Right lobe of liver (tissue), 6 donors: Measurements from ENCODE around the gene MACROD2. TPM values are rescaled to one million over a fixed set of nuclear protein-coding genes. Genes with fewer than 3 reads are reported as not detected.

Source experiments
- ATAC-seq, 4 donors: fragments of 200-7000 bp; cut with Tn5 transposase; one replicate each; pipeline ENCODE4 v1.9.1; 2020; ENCODE audit warnings: mild to moderate bottlenecking in 4 of 4, moderate library complexity in 4 of 4
- DNase-seq, 3 donors: peaks; one replicate each; pipeline ENCODE4 v3.0.0-alpha.2; 2020
- H3K27ac ChIP-seq, 3 donors: fragments of 200-600 bp; one replicate each; pipeline ENCODE4 v1.8.0; 2022
- H3K27me3 ChIP-seq, 2 donors: fragments of 200-600 bp; one replicate each; pipeline ENCODE4 v1.8.0; 2022
- H3K36me3 ChIP-seq, 4 donors: fragments of 200-600 bp; sonication (generic) in 1 of 4; one replicate each; pipeline versions ENCODE4 v1.5.1 to v1.8.0; 2017 to 2022; ENCODE audit warnings: control low read depth in 1 of 4
- H3K4me1 ChIP-seq, 4 donors: fragments of 200-600 bp; sonication (generic) in 1 of 4; one replicate each; pipeline versions ENCODE4 v1.5.1 to v1.8.0; 2017 to 2022; ENCODE audit warnings: control low read depth in 1 of 4
- H3K4me3 ChIP-seq, 3 donors: fragments of 200-600 bp; one replicate each; pipeline ENCODE4 v1.8.0; 2022
- H3K9me3 ChIP-seq, 4 donors: fragments of 200-600 bp; sonication (generic) in 1 of 4; one replicate each; pipeline versions ENCODE4 v1.5.1 to v1.8.0; 2017 to 2022; ENCODE audit warnings: control low read depth in 1 of 4
- POLR2A ChIP-seq: fragments of 450-650 bp; IDR thresholded peaks from one replicate; pipeline ENCODE4 v1.6.1; 2017; ENCODE audit warnings: antibody characterized with exemption, mild to moderate bottlenecking
- WGBS: methylation state at CpG from one replicate; pipeline ENCODE4 v1.1.6; 2018; ENCODE audit warnings: low coverage, low lambda C conversion rate; ENCODE audit not compliant: insufficient coverage; ENCODE audit errors: missing lambda C conversion rate; 5-methylcytosine and 5-hydroxymethylcytosine counted together
- intact Hi-C, 2 donors: fragments of 100-400 bp; cut with DNase I; formaldehyde crosslinking; loops; one replicate each; pipeline versions ENCODE4 v1.11.2 to v1.14.1; 2022
- total RNA-seq, 6 experiments: library from RNA; depleted of rRNA in 2 of 6; stranded (reverse); fragments of >200 nt in 2 of 6; fragmentation: NEBNext Ultra II Directional in 3 of 6; extraction: Animal tissue kit (Norgen Biotek cat#: 25700) in 3 of 6; gene quantifications; one replicate each; pipeline versions ENCODE4 v1.1.0 to v1.2.4, GENCODE V29; 2016 to 2023
- TF ChIP-seq, protein P1 (sequence below), 4 donors: fragments of 200-600 bp in 3 of 4; fragments of 450-650 bp in 1 of 4; IDR thresholded peaks; one replicate each; pipeline versions ENCODE4 v1.5.1 to v1.8.0; 2016 to 2022; ENCODE audit warnings: antibody characterized with exemption in 4 of 4, mild to moderate bottlenecking in 2 of 4
- donor health status: DM: no; HTN: yes; CAD: no.
- donor health status: DM: no; HTN: no; CAD: no.
- donor health status: DM: no; HTN: no; CAD: no.
- donor health status: DM: no; HTN: yes; CAD: no.
- donor health status: DM: no; HTN: yes; CAD: no.

Gene MACROD2
- total RNA-seq, 6 experiments from 2014 or later, result 1.2 to 5.5 (median 3.3) TPM

DNA sequence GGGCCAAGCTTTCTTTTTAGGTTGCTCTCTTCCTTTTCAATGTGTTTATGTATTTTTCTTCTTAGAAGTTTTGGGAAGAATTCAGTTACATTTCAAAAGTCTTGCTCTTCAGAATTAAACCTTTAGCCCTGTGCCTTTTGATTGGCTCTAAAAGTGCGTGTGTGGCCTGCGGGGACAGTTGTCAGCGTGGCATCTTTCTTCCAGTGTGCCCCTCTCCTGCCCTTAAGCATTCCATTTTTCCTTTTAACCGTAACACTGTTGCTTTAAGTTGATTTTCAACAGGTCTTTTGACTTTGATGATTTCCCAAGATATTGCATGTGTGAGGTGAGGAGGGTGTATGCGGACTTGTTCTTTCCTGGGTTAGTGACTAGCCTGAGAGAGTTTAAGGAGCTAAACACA, 1341.2 kb downstream of the MACROD2 start:
- intact Hi-C loops, result no loop called here
- H3K27me3 ChIP-seq, result no peaks in the 10 kb centered on the region
- H3K9me3 ChIP-seq, result no peaks in the 10 kb centered on the region
- TF ChIP-seq POLR2A, result no peak
- TF ChIP-seq, protein P1, sequence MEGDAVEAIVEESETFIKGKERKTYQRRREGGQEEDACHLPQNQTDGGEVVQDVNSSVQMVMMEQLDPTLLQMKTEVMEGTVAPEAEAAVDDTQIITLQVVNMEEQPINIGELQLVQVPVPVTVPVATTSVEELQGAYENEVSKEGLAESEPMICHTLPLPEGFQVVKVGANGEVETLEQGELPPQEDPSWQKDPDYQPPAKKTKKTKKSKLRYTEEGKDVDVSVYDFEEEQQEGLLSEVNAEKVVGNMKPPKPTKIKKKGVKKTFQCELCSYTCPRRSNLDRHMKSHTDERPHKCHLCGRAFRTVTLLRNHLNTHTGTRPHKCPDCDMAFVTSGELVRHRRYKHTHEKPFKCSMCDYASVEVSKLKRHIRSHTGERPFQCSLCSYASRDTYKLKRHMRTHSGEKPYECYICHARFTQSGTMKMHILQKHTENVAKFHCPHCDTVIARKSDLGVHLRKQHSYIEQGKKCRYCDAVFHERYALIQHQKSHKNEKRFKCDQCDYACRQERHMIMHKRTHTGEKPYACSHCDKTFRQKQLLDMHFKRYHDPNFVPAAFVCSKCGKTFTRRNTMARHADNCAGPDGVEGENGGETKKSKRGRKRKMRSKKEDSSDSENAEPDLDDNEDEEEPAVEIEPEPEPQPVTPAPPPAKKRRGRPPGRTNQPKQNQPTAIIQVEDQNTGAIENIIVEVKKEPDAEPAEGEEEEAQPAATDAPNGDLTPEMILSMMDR (IDR thresholded peaks at IDR 0.05), result no peak
- ATAC-seq (no peak), DNase-seq (no peak)
- H3K27ac ChIP-seq, result no peak overlapping the region
- H3K36me3 ChIP-seq, result no peaks in the 10 kb centered on the region
- no peaks in the 10 kb centered on the region for H3K4me1 ChIP-seq
- WGBS, result 89% methylated on average over 5 of the region's 5 CpGs
- no peak overlapping the region for H3K4me3 ChIP-seq

DNA sequence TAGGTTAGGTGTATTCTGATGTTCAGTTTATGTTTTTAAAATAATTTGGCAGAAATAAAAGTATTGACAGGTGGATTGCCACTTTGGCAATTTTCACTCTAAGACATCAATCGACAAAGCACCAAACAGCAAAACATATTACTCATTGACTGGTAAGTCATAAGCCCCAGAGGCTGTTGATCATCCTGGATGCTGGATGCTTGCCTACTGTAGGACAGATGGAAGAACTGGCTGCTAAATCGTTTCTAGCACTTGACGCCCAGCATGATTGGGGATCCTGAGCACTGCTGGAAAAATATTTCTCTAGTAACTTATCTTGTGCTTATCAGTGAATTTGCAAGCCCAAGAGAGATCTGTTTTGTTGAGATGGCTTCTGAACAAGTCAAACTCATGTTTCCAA, 1343.9 kb downstream of the MACROD2 start:
- H3K9me3 ChIP-seq, result no peaks in the 10 kb centered on the region
- peaks cover 0 to 11% (median 2%) of the 10 kb centered on the region in 4 donors for H3K4me1 ChIP-seq
- H3K36me3 ChIP-seq, result no peaks in the 10 kb centered on the region
- H3K27me3 ChIP-seq, result no peaks in the 10 kb centered on the region
- no peak overlapping the region for H3K4me3 ChIP-seq
- H3K27ac ChIP-seq, result no peak overlapping the region
- 79% methylated on average over 3 of the region's 3 CpGs for WGBS
- no peak for TF ChIP-seq POLR2A
- TF ChIP-seq, protein P1 (IDR thresholded peaks at IDR 0.05), result no peak
- intact Hi-C loops, result no loop called here
- no peak for DNase-seq
- ATAC-seq, result no peak

DNA sequence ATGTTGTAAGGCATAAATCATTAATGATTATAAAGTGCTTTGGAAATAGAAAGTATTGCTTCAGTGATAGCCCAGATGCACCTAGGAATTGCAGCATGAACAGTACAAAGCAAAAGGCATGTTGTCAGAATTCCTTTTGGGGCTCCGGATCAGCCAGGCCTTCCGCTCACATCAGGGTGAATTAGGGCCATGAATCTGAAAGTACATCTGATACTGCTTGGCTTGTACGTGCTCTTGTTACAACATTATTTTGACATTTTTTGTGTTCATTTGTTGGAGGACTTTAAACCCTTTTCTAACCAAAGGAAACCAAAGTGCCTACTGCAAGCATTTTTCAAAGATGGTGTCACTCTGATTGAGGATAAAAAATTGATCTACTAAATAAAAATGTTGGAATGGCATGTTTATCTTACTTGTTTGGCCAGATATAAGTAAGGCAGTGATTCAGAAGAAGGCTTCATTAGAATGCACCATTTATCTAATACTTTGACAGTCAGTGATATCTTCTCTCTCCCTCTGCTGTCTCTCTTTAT, 1347.7 kb downstream of the MACROD2 start:
- H3K27ac ChIP-seq, result peak overlapping the region in 1 of 3 donors; percentile 47
- ATAC-seq (peak; percentile 75 to 92 (median 87)), DNase-seq (peak; percentile 23 to 45 (median 40))
- intact Hi-C loops, result no loop called here
- no peaks in the 10 kb centered on the region for H3K27me3 ChIP-seq
- no peaks in the 10 kb centered on the region for H3K9me3 ChIP-seq
- 35% methylated on average over 3 of the region's 3 CpGs for WGBS
- H3K4me3 ChIP-seq, result no peak overlapping the region
- no peaks in the 10 kb centered on the region for H3K36me3 ChIP-seq
- peaks cover 0 to 11% (median 2%) of the 10 kb centered on the region in 4 donors for H3K4me1 ChIP-seq
- TF ChIP-seq, protein P1 (IDR thresholded peaks at IDR 0.05), result no peak
- TF ChIP-seq POLR2A, result no peak

DNA sequence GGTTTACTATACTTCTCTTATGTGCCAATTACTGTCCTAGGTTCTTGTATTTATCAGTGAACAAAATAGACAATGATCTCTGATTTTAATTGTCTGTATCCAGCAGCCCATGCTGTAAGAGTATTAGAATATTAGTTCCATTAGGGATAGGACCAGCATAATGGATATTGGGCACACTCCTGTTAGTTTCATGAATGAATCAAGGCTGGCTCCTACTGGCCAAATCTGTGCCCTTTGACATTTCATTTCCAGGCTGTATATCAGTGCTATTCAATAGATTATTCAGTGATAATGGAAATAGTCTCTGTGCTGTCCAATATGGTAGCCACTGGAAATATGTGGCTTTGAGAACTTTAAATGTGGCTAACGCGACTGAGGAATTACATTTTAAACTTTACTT, 1350.0 kb downstream of the MACROD2 start:
- H3K27me3 ChIP-seq, result no peaks in the 10 kb centered on the region
- H3K9me3 ChIP-seq, result no peaks in the 10 kb centered on the region
- DNase-seq (no peak), ATAC-seq (peak in 2 of 4 donors; percentile 38 to 52)
- no peak overlapping the region for H3K27ac ChIP-seq
- TF ChIP-seq POLR2A, result no peak
- TF ChIP-seq, protein P1 (IDR thresholded peaks at IDR 0.05), result peak in 3 of 4 donors; percentile 26 to 30 (median 28)
- H3K4me3 ChIP-seq, result no peak overlapping the region
- 88% methylated on average over 2 of the region's 2 CpGs for WGBS
- intact Hi-C loops, result no loop called here
- peaks cover 0 to 11% (median 2%) of the 10 kb centered on the region in 4 donors for H3K4me1 ChIP-seq
- no peaks in the 10 kb centered on the region for H3K36me3 ChIP-seq
